GM23338 (cell line): ENCODE results near the gene ANKS1B. TPM values are rescaled to one million over a fixed set of nuclear protein-coding genes. Genes with fewer than 3 reads are reported as not detected.

Experiments used
- ATAC-seq: fragments of 200-7000 bp; cut with Tn5 transposase; 3 replicates; pipeline ENCODE4 v1.9.1; 2020
- DNase-seq: peaks from one replicate; pipeline ENCODE4 v3.0.0-alpha.2; 2015; ENCODE audit warnings: low spot score
- H2AFZ ChIP-seq: fragments of 200-600 bp; sonication (generic); 2 replicates; pipeline ENCODE4 v1.8.0; 2016; ENCODE audit warnings: antibody characterized with exemption, mild to moderate bottlenecking, moderate library complexity
- H3F3A ChIP-seq: fragments of 200-600 bp; sonication (generic); replicated peaks from 2 replicates; pipeline ENCODE4 v1.8.0; 2017; ENCODE audit warnings: antibody characterized with exemption, mixed run types, low read depth
- H3K27ac ChIP-seq: fragments of 200-600 bp; sonication (generic); 2 replicates; pipeline ENCODE4 v1.6.1; 2016; ENCODE audit warnings: low read depth
- H3K27me3 ChIP-seq: fragments of 200-600 bp; sonication (generic); 2 replicates; pipeline ENCODE4 v1.8.0; 2016; ENCODE audit warnings: mild to moderate bottlenecking, mixed run types, moderate library complexity; ENCODE audit not compliant: insufficient read depth
- H3K36me3 ChIP-seq: fragments of 200-600 bp; sonication (generic); 2 replicates; pipeline ENCODE4 v1.8.0; 2016; ENCODE audit warnings: mild to moderate bottlenecking; ENCODE audit not compliant: insufficient read depth
- H3K4me1 ChIP-seq: fragments of 200-600 bp; sonication (generic); 2 replicates; pipeline ENCODE4 v1.8.0; 2016; ENCODE audit warnings: mild to moderate bottlenecking, moderate library complexity; ENCODE audit not compliant: insufficient read depth
- H3K4me2 ChIP-seq: fragments of 200-600 bp; sonication (generic); 2 replicates; pipeline ENCODE4 v1.7.1; 2017; ENCODE audit warnings: mixed run types
- H3K4me3 ChIP-seq: fragments of 200-600 bp; sonication (generic); 2 replicates; pipeline ENCODE4 v1.6.1; 2016; ENCODE audit warnings: mixed run types
- H3K79me2 ChIP-seq: fragments of 200-600 bp; sonication (generic); replicated peaks from 2 replicates; pipeline ENCODE4 v1.8.0; 2017; ENCODE audit warnings: mild to moderate bottlenecking; ENCODE audit not compliant: insufficient read depth
- H3K9me2 ChIP-seq: fragments of 200-600 bp; sonication (generic); 2 replicates; pipeline ENCODE4 v1.8.0; 2017; ENCODE audit not compliant: insufficient read depth
- H4K20me1 ChIP-seq: fragments of 200-600 bp; sonication (generic); replicated peaks from 2 replicates; pipeline ENCODE4 v1.8.0; 2017; ENCODE audit warnings: mild to moderate bottlenecking; ENCODE audit not compliant: insufficient read depth
- H3K27ac Mint-ChIP-seq: 2 replicates; pipeline ENCODE4 v1.8.0; 2020; ENCODE audit warnings: inconsistent platforms, mild to moderate bottlenecking, moderate library complexity, mixed read lengths
- H3K27me3 Mint-ChIP-seq: 3 replicates; pipeline ENCODE4 v1.8.0; 2022; ENCODE audit warnings: low read depth, mild to moderate bottlenecking, moderate library complexity, mixed read lengths, inconsistent platforms; ENCODE audit not compliant: insufficient read depth, poor library complexity
- H3K36me3 Mint-ChIP-seq: 3 replicates; pipeline ENCODE4 v1.8.0; 2021; ENCODE audit warnings: low read depth, mild to moderate bottlenecking, inconsistent platforms, moderate library complexity, mixed read lengths
- H3K4me1 Mint-ChIP-seq: 3 replicates; pipeline ENCODE4 v1.8.0; 2020; ENCODE audit warnings: mild to moderate bottlenecking, inconsistent platforms, mixed read lengths
- H3K4me3 Mint-ChIP-seq: 3 replicates; pipeline ENCODE4 v1.8.0; 2021; ENCODE audit warnings: moderate library complexity, mild to moderate bottlenecking, inconsistent platforms, mixed read lengths
- H3K9me3 Mint-ChIP-seq: 3 replicates; pipeline ENCODE4 v1.8.0; 2020; ENCODE audit warnings: moderate library complexity, mild to moderate bottlenecking, inconsistent platforms, mixed read lengths
- CTCF ChIP-seq, 2 experiments: fragments of 200-600 bp in 1 of 2; sonication (generic) in 1 of 2; conservative IDR thresholded peaks; 2 replicates each; pipeline versions ENCODE4 v1.5.1 to v1.6.1; 2016 to 2017; ENCODE audit warnings: antibody characterized with exemption in 2 of 2, low read depth in 2 of 2, mild to moderate bottlenecking in 2 of 2, moderate library complexity in 1 of 2
- ETS1 ChIP-seq: IDR thresholded peaks from 2 replicates; pipeline ENCODE4 v1.6.1; 2016; ENCODE audit warnings: antibody characterized with exemption
- EZH2 ChIP-seq: fragments of 200-600 bp; sonication (generic); IDR thresholded peaks from one replicate; pipeline ENCODE4 v1.8.0; 2017; ENCODE audit warnings: antibody characterized with exemption, mild to moderate bottlenecking, low read depth; ENCODE audit not compliant: unreplicated experiment
- EZH2phosphoT487 ChIP-seq: fragments of 200-600 bp; sonication (generic); IDR thresholded peaks from one replicate; pipeline ENCODE4 v1.8.1; 2018; ENCODE audit warnings: antibody characterized with exemption; ENCODE audit not compliant: unreplicated experiment
- JUNB ChIP-seq: IDR thresholded peaks from one replicate; pipeline ENCODE4 v1.6.1; 2016; ENCODE audit warnings: antibody characterized with exemption; ENCODE audit not compliant: unreplicated experiment
- POLR2AphosphoS5 ChIP-seq: IDR thresholded peaks from 2 replicates; pipeline ENCODE4 v1.6.1; 2016; ENCODE audit warnings: antibody characterized with exemption, low read depth
- REST ChIP-seq: IDR thresholded peaks from one replicate; pipeline ENCODE4 v1.6.1; 2018; ENCODE audit warnings: antibody characterized with exemption; ENCODE audit not compliant: unreplicated experiment
- ZNF114 ChIP-seq: fragments of 250-450 bp; sonication (Bioruptor Pico); IDR thresholded peaks from 2 replicates; pipeline ENCODE4 v1.5.0; 2020; ENCODE audit warnings: mild to moderate bottlenecking, moderate library complexity
- ZNF331 ChIP-seq: fragments of 250-450 bp; sonication (Bioruptor Pico); IDR thresholded peaks from 2 replicates; pipeline ENCODE4 v1.5.0; 2020; ENCODE audit warnings: low read depth, mild to moderate bottlenecking, moderate library complexity
- ZNF462 ChIP-seq: fragments of 250-450 bp; sonication (Bioruptor Pico); IDR thresholded peaks from 2 replicates; pipeline ENCODE4 v1.5.0; 2020; ENCODE audit warnings: mild to moderate bottlenecking, moderate library complexity
- polyA plus RNA-seq: library from polyadenylated mRNA; unstranded; fragments of >200 nt; fragmentation: Nextera tagmentation; extraction: Ambion mirVana; gene quantifications from 2 replicates; pipeline ENCODE4 v1.2.1, GENCODE V29; 2016
- total RNA-seq: library from RNA; depleted of rRNA; stranded (reverse); fragments of >200 nt; shearing (Covaris generic); gene quantifications from 2 replicates; pipeline ENCODE4 v1.2.3, GENCODE V29; 2014

ANKS1B gene
- total and polyA plus RNA-seq, 2 experiments from 2014 or later = 4.3 to 5.8 TPM

GRCh38 chr12:99122496-99122895 is 862.2 kb downstream of the ANKS1B start:
- Mint-ChIP-seq H3K27ac (no peak overlapping the region), H3K27me3 (no peaks in the 10 kb centered on the region), H3K36me3 (no peaks in the 10 kb centered on the region), H3K9me3 (no peaks in the 10 kb centered on the region), H3K4me1 (no peaks in the 10 kb centered on the region), H3K4me3 (no peak overlapping the region)
- H3K4me2 ChIP-seq = no peak overlapping the region
- H3K27me3 ChIP-seq = no peaks in the 10 kb centered on the region
- TF ChIP-seq EZH2 (no peak), ZNF114 (CRISPR knock-in tag) (no peak), ZNF462 (CRISPR knock-in tag) (no peak), EZH2phosphoT487 (no peak), POLR2AphosphoS5 (no peak), CTCF (conservative IDR thresholded peaks at IDR 0.05; ENCODE audit: low read depth in 2 of 2) (no peak), REST (no peak), ZNF331 (CRISPR knock-in tag) (no peak), ETS1 (no peak), JUNB (no peak)
- H3K79me2 ChIP-seq = no peaks in the 10 kb centered on the region
- H4K20me1 ChIP-seq = no peaks in the 10 kb centered on the region
- DNase-seq = no peak
- H3K9me2 ChIP-seq = no peaks in the 10 kb centered on the region
- no peaks in the 10 kb centered on the region for H3K4me1 ChIP-seq
- no peaks in the 10 kb centered on the region for H3K36me3 ChIP-seq
- no peak overlapping the region for H3K4me3 ChIP-seq
- H3F3A ChIP-seq = no peaks in the 10 kb centered on the region
- ATAC-seq = no peak
- H3K27ac ChIP-seq = no peak overlapping the region
- H2AFZ ChIP-seq = no peak overlapping the region
